Inflammatory macrophage treated with lipopolysaccharide for 1 hour (primary cell): ENCODE data around the gene FUT8.
"Not testable (repeated sequence)": the region's sequence is repeated elsewhere in the genome, so short reads cannot be mapped to it uniquely, and the experiment has no call there.

Experiments used
- DNase-seq, 2 donors: peaks; one replicate each; pipeline ENCODE4 v3.0.0-alpha.2; 2020 to 2022

The FUT8 gene

DNA sequence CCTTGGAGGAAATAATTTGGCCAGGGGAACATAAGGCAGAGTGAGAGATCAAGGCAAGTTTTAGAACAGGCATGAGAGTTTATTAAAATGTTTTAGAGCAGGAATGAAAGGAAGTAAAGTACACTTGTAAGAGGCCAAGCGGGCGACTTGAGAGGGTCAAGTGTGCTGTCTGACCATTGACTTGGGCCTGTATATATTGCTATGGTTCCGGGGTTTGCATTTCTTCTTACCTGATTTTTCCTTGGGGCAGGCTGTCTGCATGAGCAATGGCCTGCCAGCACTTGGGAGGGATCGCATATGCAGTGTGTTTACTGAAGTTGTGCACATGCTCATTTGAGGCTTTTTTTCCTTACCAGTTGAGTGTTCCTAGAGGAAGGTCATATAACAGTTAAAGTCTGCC, 214.8 kb downstream of the FUT8 start:
- DNase-seq = no peak

DNA sequence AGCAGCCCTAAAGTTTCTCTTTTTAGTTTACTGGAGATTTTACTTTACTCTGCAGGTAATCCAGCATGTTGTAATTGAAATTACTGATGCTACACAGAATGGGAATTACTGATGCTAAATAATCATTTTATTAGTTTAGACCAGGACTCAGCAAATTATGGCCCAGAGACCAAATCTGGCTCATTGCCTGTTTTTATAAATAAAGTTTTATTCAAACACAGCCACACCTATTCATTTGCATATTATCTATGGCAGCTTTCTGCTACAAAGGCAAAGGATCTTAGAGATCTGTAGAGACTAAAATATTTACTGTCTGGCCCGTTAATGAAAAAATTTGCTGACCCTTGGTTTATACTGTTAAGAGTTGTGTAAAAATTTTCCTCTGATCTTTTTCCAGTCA, 216.1 kb downstream of the FUT8 start:
- no peak for DNase-seq

DNA sequence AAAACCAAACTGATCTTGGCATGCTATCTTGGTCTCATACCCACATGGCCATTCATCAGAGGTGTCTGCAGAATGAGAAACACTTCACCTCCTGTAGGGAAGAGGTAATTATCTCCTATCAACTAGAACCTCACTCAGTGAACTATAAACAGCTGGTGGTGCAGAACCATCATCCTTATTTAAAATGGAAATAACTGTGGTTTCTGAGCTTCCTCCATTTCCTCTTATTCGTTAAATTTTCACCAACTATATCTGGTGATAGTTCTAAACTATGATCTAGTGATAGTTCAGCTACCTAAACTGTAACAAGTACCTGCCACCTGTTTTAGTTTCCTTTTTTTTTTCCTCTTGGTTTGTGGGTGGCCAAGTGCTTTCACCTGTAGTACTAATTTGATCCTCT, 218.5 kb downstream of the FUT8 start:
- DNase-seq = no peak

DNA sequence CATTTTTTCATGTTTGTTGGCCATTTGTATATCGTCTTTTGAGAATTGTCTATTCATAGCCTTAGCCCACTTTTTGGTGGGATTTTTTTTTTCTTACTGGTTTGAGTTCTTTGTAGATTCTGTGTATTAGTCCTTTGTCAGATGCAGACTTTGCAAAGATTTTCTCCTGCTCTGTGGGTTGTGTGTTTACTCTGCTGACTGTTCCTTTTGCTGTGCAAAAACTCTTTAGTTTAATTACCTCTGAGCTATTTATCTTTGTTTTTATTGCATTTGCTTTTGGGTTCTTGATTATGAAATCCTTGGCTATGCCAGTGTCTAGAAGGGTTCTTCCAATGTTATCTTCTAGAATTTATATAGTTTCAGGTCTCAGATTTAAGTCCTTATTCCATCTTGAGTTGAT, 220.0 kb downstream of the FUT8 start:
- DNase-seq = no peak

DNA sequence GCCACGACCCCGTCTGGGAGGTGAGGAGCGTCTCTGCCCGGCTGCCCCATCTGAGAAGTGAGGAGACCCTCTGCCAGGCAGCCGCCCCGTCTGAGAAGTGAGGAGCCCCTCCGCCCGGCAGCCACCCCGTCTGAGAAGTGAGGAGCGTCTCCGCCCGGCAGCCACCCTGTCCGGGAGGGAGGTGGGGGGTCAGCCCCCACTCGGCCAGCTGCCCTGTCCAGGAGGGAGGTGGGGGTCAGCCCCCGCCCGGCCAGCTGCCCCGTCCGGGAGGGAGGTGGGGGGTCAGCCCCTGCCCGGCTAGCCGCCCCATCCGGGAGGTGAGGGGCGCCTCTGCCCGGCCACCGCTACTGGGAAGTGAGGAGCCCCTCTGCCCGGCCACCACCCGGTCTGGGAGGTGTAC, 221.1 kb downstream of the FUT8 start:
- DNase-seq = not testable (repeated sequence)

DNA sequence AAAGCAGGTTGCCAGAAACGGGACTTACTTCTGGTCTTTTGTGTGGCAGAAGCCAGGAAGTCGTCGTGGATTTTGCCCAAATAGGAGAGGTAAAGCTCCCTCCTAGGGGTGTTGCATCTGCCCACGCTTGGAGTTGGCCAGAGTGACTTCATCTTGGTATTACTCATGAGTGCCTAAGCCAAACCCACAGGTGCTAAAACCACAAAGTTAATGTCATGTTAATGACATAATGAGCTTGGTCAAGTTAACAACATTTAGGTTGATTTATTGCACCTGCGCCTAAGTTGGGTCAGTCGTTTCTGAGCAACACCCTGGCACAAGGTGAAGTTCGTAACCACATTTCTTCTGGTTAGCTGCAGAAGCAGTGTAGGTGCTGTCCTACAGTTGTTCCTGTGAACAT, 225.2 kb downstream of the FUT8 start:
- no peak for DNase-seq

DNA sequence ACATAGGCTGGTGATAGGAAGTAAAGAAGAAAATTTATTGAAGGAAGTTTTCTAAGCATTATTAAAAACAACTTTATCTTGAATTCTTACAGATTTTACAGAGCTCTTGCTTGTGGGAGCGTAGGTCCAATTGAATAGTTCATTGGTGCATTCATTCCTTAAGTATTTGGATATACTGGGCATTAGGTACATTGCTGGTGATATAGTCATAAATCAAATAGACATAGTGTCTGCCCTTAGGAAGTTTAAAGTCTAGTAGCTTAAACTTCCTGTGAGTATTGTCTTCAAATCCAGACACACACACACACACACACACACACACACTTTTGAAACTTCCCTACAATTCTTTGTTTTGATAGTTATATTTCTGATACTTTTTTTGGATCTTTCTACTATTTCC, 226.7 kb downstream of the FUT8 start:
- no peak for DNase-seq

DNA sequence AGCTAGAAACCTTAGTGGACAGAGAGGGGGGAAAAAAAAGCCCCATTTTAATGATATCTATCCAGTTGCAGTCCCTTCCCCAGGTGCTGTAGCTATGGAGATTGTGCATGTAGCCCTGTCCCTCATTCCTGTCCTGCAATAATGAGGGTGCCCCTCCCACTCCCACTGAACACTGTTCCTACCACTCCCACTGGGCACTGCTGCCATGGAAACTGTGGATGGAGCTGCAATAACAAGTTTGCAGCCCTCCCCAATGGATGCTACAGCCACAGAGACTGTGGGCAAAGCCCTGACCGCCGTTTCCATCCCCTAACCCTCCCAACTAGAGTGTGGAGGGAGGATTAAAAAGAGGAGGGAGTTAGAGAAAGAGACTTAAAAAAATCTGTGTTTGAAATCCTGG, 238.3 kb downstream of the FUT8 start:
- DNase-seq = no peak

DNA sequence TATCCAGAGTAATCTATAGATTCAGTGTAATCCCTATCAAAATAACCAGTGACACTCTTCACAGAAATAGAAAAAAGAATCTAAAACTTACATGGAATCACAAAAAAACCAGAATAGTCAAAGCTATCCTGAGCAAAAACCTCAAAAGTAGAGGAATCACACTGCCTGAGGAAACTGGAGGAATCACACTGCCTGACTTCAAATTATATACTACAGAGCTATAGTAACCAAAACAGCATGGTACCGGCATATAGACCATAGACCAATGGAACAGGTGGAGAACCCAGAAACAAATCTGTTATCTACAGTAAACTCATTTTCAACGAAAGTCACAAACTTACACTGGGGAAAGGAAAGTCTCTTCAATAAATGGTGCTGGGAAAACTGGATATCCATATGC, 244.0 kb downstream of the FUT8 start:
- no peak for DNase-seq

DNA sequence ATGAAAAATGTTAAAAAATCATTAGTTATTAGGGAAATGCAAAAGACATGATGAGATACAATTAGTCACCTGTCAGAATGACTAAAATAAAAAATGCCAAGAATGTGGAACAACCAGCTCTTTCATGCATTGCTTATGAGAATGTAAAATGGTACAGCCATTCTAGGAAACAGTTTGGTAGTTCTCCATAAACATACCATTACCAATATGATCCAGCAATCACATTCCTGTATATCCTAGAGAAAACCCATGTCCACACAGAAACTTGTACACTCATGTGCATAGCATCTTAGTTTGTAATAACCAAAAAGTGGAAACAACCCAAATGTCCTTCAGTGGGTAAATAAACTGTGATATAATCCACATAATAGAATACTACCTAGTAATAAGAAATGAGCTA, 245.7 kb downstream of the FUT8 start:
- DNase-seq = no peak

DNA sequence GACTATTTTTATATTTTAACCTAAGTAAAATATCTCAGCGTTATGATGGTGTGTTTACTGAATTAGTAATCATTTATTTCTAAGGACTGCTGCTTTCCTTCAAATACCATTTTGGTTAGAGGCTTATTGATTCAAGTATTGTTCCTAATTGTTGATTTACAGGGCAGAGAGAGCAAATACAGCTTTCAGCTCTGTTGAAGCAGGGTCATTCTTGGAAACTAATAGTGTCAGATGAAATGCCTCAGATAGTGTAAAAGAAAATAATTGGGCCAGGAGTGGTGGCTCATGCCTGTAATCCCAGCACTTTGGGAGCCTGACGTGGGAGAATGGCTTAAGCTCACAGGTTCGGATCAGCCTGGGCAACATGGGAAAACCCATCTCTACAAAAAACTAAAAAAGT, 249.3 kb downstream of the FUT8 start:
- no peak for DNase-seq

DNA sequence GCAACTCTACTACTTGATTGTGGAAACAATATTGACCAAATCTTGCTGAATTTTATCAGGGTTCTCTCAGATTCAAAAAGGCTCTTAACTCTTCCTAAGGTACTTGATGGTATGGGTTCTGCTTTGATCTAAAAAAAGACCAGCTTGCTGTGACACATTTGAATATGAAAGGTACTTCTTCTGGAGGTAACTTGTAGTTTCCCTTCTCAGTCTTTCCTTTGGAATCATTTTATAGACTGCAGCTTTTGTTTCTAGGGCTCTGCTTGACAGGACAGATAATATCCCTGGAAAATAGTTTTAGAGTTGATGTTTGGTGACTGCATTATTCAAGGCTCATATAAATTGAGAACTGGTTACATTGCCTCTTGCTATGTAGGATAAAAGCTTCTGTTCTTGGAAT, 251.9 kb downstream of the FUT8 start:
- DNase-seq = no peak

DNA sequence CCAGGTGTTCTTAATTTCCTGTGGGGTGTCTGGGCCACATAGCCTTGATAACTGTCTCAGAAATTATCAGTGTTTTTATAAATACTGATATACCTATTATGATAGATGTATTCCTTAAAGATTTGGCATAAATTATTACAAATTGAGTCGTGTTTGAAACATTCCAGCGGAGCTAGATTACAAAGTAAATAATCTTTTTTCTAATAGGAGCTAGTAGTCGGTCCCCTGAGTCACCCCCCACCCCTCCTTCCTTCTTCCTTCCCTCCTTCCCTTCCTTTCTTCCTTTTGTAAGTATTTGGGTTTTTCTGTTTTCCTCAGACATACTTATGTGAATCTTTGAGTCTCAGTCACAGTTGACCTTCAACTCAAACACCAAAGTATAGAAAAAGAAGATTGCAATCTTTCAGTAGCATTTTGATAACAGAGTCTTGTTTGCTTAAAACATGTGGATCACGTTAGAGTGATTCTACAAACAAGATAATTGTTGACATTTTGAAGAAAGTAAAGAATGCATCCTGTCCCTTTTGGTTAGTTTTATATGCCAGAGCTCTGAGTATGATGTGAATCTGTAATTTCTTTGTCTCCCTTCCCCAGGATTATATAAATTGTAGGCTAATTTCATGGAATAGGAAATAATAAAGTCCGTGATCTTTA, 264.0 kb downstream of the FUT8 start:
- DNase-seq = no peak

DNA sequence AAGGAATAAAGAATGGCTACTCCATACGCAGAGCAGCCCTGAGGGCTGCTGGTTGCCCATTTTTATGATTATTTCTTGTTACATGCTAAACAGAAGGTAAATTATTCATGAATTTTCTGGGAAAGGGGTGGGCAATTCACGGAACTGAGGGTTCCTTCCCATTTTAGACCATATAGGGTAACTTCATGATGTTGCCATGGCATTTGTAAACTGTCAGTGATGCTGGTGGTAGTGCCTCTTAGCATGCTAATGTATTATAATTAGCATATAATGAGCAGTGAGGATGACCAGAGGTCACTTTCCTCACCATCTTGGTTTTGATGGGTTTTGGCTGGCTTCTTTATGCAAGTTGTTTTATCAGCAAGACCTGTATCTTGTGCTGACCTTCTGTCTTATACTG, 273.0 kb downstream of the FUT8 start:
- no peak for DNase-seq

DNA sequence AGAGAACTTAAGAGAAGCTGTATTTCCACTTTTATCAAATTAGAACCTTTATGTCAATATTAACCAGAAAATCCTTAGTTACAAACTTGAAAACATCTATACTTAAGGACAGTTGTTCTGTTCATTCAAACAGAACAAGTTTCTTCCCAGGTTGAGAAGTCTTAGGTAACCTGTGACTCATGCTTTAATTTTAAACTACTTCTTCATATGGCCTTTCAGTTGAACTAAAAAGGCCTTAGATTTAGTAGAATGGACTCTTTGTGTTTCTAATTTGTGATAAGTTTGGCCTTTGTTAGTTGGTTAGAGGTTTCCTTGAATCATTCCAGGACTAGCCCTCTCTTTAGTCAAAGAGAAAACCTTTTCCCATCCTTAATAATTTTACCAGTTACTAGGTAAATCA, 274.2 kb downstream of the FUT8 start:
- no peak for DNase-seq

DNA sequence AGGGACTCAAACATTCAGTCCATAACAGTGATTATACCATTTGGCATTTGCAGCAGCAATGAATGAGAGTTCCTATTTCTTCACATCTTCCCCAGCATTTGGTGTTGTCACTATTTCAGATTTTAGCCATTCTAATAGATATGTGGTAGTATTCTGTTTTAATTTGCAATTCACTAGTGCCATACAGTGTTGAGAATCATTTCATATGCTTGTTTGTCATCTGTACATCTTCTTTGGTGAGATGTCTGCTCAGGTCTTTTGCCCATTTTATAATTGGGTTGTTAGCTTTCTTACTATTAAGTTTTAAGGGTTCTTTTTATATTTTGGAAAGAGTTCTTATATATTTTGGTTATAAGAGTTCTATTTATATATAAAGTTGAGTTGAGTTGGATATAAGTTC, 276.5 kb downstream of the FUT8 start:
- DNase-seq = no peak

DNA sequence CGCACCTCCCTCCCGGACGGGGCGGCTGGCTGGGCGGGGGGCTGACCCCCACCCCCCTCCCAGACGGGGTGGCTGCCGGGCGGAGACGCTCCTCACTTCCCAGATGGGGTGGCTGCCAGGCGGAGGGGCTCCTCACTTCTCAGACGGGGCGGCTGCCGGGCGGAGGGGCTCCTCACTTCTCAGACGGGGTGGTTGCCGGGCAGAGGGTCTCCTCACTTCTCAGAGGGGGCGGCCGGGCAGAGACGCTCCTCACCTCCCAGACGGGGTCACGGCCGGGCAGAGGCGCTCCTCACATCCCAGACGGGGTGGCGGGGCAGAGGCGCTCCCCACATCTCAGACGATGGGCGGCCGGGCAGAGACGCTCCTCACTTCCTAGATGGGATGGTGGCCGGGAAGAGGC, 280.0 kb downstream of the FUT8 start:
- not testable (repeated sequence) for DNase-seq

DNA sequence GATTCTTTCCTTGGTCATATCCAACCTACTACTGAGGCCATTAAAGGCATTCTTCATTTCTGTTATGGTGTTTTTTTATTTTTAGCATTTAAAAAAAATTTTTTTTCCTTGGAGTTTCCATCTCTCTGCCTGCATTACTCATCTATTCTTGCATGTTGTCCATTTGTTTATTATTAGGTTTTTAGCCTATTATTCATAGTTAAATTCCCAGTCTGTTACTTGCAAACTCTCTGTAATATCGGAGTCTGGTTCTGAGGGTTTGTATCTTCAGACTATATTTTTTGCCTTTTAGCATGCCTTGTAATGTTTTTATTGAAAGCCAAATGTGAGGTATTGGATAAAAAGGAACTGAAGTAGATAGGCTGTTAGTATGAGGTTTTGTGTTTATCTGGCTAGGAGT, 284.3 kb downstream of the FUT8 start:
- no peak for DNase-seq

DNA sequence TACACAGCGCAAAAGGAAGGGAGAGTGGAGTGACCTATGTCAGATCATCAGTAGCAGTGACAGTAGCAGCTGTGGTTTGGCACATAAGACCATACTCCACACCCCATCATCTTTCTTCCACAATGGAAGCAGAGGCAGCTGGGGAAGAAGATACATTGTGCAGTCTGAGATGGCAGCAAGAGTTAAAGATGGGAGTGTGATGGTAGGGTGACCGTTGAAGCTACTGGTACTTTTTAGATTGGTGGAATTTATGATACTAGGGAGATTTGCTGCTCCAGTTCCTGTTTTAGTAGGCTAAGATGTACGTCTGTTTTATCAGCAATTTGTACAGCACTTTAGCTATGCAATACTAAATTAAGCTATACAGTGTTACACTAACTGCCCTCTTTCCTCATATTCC, 291.0 kb downstream of the FUT8 start:
- DNase-seq = no peak

DNA sequence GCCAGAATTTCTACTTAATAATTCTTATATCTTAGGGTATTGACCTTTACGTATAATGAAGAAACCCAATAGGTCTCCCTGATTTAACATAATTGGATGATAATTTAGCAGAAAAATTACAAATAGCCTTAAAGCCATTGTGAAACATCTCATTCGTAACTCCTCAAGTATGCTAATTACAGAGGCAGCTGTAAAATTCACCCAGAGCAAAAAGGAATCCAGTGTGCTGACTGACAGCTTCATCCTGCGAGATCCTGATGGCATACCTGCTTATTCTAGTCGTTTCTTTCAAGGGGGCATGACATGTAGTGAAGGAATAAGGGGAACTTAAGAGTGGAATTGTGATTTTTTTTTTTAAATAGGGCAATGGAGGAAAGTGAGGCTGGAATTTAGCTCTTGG, 291.5 kb downstream of the FUT8 start:
- DNase-seq = no peak

DNA sequence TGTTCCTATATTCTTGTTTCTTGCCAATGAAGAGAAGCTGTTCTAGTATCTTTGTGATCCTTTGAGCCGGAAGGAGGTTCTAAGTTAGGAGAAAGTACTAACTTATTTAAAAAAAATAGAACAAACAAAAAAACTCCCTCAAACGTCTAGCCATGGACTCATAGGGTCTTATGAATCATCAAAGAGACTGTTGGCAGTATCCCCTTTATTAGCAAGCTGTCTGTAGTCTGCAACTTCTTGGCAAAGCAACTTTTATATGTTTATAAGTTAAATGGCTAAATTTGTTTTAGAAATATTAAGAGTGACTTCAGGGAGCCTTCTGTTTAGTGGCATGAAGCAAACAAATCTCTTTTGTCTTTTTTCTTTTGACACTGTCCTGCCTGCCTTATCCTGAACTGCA, 291.9 kb downstream of the FUT8 start:
- no peak for DNase-seq

DNA sequence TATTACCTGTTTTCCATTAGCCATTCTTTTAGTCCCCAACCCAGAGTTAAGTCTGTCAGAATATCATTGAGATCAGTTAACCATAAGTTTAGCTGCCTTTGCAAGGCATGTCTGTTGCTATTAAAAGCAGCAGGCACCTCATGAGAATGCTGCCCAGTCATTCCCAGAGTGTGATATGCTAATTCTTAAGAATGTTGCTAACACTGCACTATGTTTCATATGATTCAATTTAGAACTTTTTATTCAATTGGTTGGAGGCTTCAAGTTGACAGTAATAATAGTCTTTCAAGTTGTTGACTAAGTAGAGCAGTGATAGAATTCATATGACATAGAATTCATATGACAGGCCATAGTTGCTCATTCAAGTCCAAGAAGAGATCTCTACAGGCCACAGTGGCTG, 292.3 kb downstream of the FUT8 start:
- no peak for DNase-seq

DNA sequence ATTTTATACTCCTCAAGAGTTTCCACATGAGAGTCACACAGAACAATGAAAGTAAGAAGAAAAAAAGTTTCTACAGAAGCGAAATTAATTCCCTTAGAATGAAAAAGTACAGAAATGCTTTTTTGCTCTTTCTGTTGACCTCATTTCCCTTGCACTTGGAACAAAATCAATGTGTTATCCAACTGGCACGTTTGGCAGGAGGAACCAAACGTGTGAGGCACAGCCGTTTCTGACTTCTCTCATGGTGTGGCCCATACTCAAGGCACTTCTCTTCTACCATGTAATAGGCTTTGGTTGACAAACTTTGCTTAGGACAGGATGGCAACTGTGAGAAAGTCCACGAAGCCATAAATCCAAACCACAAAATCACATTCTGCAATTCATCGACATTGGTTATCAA, 297.0 kb downstream of the FUT8 start:
- no peak for DNase-seq

DNA sequence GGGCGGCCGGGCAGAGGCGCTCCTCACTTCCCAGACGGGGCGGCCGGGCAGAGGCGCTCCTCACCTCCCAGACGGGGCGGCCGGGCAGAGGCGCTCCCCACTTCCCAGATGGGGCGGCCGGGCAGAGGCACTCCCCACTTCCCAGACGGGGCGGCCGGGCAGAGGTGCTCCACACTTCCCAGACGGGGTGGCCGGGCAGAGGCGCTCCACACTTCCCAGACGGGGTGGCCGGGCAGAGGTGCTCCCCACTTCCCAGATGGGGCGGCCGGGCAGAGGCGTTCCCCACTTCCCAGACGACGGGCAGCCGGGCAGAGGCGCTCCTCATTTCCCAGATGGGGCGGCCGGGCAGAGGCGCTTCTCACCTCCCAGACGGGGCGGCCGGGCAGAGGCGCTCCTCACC, 304.3 kb downstream of the FUT8 start:
- DNase-seq = not testable (repeated sequence)

DNA sequence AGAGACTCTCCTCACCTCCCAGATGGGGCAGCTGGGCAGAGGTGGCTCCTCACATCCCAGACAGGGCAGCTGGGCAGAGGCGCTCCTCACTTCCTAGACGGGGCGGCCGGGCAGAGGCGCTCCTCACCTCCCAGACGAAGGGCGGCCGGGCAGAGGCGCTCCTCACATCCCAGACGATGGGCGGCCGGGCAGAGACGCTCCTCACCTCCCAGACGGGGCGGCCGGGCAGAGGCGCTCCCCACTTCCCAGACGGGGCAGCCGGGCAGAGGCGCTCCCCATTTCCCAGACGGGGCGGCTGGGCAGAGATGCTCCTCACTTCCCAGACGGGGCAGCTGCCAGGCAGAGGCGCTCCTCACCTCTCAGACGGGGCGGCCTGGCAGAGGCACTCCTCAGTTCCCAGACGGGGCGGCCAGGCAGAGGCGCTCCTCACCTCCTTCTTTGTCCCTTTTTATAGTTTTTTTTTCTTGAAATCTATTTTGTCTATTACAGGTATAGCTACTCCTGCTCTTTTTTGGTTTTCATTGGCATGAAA, 304.9 kb downstream of the FUT8 start:
- not testable (repeated sequence) for DNase-seq

DNA sequence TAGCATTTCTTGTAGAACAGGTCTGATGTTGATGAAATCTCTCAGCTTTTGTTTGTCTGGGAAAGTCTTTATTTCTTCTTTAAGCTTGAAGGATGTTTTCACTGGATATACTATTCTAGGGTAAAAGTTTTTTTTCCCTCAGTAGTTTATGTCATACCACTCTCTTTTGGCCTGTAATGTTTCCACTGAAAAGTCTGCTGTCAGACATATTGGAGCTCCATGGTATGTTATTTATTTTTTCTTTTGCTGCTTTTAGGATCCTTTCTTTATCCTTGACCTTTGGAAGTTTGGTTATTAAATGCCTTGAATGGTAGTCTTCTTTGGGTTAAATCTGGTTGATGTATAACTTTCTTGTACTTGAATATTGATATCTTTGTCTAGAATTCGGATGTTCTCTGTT, 306.1 kb downstream of the FUT8 start:
- no peak for DNase-seq
